Lower leg skin (tissue), 4 donors: Measurements from ENCODE around the gene RERE. TPM values are rescaled to one million over a fixed set of nuclear protein-coding genes. Genes with fewer than 3 reads are reported as not detected.

Experiments
- DNase-seq, 2 donors: peaks; one replicate each; pipeline ENCODE4 v3.0.0-alpha.2; 2019; ENCODE audit warnings: low spot score in 2 of 2
- H3K4me3 ChIP-seq: fragments of 200-600 bp; sonication (generic); 2 replicates; pipeline ENCODE4 v1.5.1; 2017; ENCODE audit warnings: mild to moderate bottlenecking, low read depth; ENCODE audit not compliant: poor library complexity, severe bottlenecking
- POLR2A ChIP-seq, 2 donors: fragments of 450-650 bp; IDR thresholded peaks; one replicate each; pipeline ENCODE4 v1.6.1; 2016 to 2017; ENCODE audit warnings: antibody characterized with exemption in 2 of 2, mild to moderate bottlenecking in 1 of 2, moderate library complexity in 1 of 2
- WGBS, 2 donors: methylation state at CpG; one replicate each; pipeline ENCODE4 v1.1.5; 2018; 5-methylcytosine and 5-hydroxymethylcytosine counted together
- intact Hi-C: fragments of 100-400 bp; cut with DNase I; formaldehyde crosslinking; loops from one replicate; pipeline ENCODE4 v1.15.0; 2023; ENCODE audit warnings: low total_unique reads
- total RNA-seq, 4 donors: library from RNA; depleted of rRNA; stranded (reverse); fragments of >200 nt; gene quantifications; one replicate each; pipeline ENCODE4 v1.1.0, GENCODE V29; 2016
- TF ChIP-seq, protein P1 (sequence below), 3 donors: fragments of 450-650 bp; IDR thresholded peaks; one replicate each; pipeline ENCODE4 v1.5.1; 2016; ENCODE audit warnings: antibody characterized with exemption in 3 of 3, mild to moderate bottlenecking in 3 of 3, moderate library complexity in 2 of 3

The RERE gene
- total RNA-seq, 4 donors from 2014 or later: 41.0 to 84.9 (median 76.8) TPM

DNA sequence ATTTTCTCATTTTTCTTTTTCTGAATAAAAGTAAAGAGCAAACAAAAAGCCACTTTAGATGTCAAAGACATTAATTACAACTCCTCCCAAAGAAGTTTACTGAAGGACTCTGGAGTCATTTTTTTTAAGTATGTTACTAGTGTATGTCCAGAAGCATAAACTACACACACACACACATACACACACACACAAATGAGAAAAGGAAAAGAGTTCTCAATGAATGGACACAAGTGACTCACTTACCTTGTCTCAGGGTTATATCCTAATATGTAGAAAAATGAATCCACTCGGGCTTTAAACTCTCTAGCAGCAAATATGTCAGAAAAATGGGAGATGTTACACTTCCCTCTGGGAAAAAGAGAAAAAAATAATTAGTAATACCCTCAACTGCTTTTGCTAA, 276.5 kb downstream of the RERE start:
- no peak for DNase-seq
- 59 to 74% methylated on average over 1 of the region's 1 CpG for WGBS, 2 donors
- TF ChIP-seq, protein P1, sequence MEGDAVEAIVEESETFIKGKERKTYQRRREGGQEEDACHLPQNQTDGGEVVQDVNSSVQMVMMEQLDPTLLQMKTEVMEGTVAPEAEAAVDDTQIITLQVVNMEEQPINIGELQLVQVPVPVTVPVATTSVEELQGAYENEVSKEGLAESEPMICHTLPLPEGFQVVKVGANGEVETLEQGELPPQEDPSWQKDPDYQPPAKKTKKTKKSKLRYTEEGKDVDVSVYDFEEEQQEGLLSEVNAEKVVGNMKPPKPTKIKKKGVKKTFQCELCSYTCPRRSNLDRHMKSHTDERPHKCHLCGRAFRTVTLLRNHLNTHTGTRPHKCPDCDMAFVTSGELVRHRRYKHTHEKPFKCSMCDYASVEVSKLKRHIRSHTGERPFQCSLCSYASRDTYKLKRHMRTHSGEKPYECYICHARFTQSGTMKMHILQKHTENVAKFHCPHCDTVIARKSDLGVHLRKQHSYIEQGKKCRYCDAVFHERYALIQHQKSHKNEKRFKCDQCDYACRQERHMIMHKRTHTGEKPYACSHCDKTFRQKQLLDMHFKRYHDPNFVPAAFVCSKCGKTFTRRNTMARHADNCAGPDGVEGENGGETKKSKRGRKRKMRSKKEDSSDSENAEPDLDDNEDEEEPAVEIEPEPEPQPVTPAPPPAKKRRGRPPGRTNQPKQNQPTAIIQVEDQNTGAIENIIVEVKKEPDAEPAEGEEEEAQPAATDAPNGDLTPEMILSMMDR (IDR thresholded peaks at IDR 0.05): no peak
- TF ChIP-seq POLR2A (IDR thresholded peaks at IDR 0.05): no peak
- intact Hi-C loops: no loop called here
- H3K4me3 ChIP-seq: no peak overlapping the region

DNA sequence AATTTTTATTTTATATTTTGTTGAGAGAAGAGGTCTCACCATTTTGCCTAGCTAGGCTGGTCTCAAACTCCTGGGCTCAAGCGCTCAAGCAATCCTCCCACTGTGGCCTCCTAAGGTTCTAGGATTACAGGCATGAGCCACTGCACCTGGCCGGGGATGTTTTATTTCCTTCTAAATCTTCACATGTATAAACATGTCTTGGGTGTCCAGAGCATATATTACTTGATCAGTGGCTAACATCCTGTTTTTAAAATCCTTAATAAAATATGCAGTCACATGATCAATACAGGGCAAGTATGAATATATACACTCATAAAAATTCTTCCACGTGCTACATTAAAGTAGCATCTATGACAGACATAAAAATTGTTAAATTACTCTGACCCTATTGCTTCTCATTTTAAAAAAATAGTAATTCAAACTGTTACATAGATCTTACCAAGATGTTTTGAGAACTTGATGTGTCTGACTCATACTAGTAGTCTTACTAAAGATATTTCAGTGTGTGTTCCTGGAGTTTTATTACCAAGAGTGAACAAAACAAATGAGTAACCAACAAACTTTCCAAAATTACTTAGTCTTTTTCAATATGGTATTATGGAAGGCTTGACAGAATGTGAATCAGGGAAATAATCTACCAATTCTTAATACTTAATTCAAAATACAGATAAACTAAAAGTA, 277.0 kb downstream of the RERE start:
- intact Hi-C loops: no loop called here
- H3K4me3 ChIP-seq: no peak overlapping the region
- TF ChIP-seq, protein P1 (IDR thresholded peaks at IDR 0.05): no peak
- TF ChIP-seq POLR2A (IDR thresholded peaks at IDR 0.05): no peak
- 60 to 62% methylated on average over 3 of the region's 3 CpGs for WGBS, 2 donors
- no peak for DNase-seq

DNA sequence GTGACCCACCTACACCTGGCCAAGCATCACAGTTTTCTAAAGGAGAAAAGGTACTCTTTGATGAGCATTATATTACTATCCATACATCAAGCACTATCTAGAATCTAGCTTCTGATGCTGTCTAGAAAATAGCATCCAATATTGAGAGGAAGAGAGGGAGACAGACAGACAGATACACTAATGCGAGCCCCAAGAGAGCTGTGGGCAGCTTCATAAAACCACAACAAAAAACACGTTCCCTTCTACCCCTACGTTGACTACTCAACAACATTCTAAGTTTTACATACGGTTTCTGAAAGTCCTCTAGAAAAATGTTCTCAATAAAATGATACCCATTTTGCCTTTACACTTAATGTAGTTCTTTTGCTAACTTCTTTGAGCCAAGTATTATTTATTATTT, 277.8 kb downstream of the RERE start:
- intact Hi-C loops: no loop called here
- no peak overlapping the region for H3K4me3 ChIP-seq
- 95 to 98% methylated on average over 4 of the region's 4 CpGs for WGBS, 2 donors
- TF ChIP-seq, protein P1 (IDR thresholded peaks at IDR 0.05): no peak
- no peak for TF ChIP-seq POLR2A (IDR thresholded peaks at IDR 0.05)
- no peak for DNase-seq

DNA sequence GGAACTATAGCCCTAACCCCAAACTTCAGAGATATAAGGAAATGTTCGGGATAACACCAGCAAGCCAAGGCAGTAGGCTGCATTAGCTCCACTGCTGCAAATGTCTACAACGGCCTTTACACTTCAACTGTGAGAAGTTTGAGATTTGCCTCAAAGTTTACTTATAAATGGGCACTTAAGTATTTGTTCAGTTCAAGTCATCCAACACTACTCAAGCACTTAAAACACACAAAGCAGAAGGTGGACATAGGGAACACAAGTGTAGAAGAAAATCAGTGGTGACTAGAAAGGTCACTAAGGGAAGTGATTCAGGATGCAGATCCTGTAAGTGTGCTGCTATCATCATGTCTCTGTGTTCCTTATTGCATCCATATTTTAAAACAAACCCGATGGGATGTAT, 278.9 kb downstream of the RERE start:
- intact Hi-C loops: no loop called here
- no peak for TF ChIP-seq POLR2A (IDR thresholded peaks at IDR 0.05)
- TF ChIP-seq, protein P1 (IDR thresholded peaks at IDR 0.05): no peak
- no peak for DNase-seq
- WGBS, 2 donors: 84 to 93% methylated on average over 3 of the region's 3 CpGs
- H3K4me3 ChIP-seq: no peak overlapping the region

DNA sequence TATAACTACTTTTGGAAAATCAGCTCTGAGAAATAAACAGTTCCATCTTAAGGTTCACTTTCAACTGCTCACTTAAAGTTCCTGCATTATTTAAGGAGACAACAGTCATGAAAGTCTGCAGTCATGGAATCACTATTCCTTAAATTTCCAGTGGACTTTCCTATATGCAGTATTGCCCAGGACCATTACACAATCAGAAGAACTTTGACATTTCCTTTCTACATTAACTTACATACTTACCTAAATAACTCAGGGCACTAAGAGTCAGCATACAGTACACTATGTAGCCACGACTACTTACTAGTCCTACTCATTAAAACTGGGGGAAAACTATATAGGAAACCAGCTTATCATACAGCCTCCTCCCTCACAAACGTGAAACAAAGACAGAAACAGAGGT, 279.4 kb downstream of the RERE start:
- intact Hi-C loops: no loop called here
- no peak overlapping the region for H3K4me3 ChIP-seq
- WGBS, 2 donors: 76 to 77% methylated on average over 2 of the region's 2 CpGs
- DNase-seq: no peak
- TF ChIP-seq POLR2A (IDR thresholded peaks at IDR 0.05): no peak
- TF ChIP-seq, protein P1 (IDR thresholded peaks at IDR 0.05): no peak

DNA sequence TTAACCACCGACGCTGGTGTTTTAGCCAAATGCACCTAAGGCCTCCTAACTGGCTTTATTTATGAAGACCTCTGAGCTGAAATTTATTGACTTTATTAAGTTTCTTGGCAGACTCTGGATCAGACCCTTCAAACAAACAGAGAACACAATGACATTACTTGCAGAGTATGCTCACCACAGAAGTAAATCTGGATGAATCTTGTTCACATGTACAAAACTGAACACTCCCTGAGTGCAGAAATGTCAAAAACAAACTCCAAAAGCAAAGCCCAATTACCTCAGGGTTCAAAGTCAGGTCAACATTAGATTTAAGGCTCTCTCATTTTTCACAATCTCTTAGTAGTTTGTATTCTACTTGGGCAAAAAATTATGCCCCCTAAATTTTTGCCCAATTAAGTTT, 280.9 kb downstream of the RERE start:
- intact Hi-C loops: no loop called here
- TF ChIP-seq, protein P1 (IDR thresholded peaks at IDR 0.05): no peak
- TF ChIP-seq POLR2A (IDR thresholded peaks at IDR 0.05): no peak
- H3K4me3 ChIP-seq: no peak overlapping the region
- WGBS, 2 donors: 78 to 79% methylated on average over 2 of the region's 2 CpGs
- no peak for DNase-seq
